GM12892 (cell line): Measurements from ENCODE around the gene PYGB.
"Not testable (repeated sequence)": the region's sequence is repeated elsewhere in the genome, so short reads cannot be mapped to it uniquely, and the experiment has no call there.

Source experiments
- DNase-seq: peaks from one replicate; pipeline ENCODE4 v3.0.0; 2011; ENCODE audit not compliant: insufficient read length
- FAIRE-seq: peaks from 2 replicates; lab custom pipeline; 2011; peaks lifted over from hg19 to GRCh38; lab: Jason Lieb, UNC
- POLR2A ChIP-seq: IDR thresholded peaks from 2 replicates; pipeline ENCODE4 v1.6.1; 2011; ENCODE audit warnings: low read depth, low read length, control low read depth
- POLR2AphosphoS5 ChIP-seq: IDR thresholded peaks from 2 replicates; pipeline ENCODE4 v1.6.1; 2011; ENCODE audit warnings: low read depth, low read length, control low read depth
- TAF1 ChIP-seq: IDR thresholded peaks from 2 replicates; pipeline ENCODE4 v1.6.1; 2011; ENCODE audit warnings: low read depth, mild to moderate bottlenecking, control low read depth, low read length, borderline replicate concordance

Gene PYGB

GRCh38 chr20:25225642-25226432 lies 22.0 kb upstream of the PYGB start:
- no peak for DNase-seq
- FAIRE-seq, result no peak
- TF ChIP-seq POLR2AphosphoS5, result no peak
- TF ChIP-seq POLR2A, result no peak
- no peak for TF ChIP-seq TAF1

GRCh38 chr20:25226433-25227316 lies 21.2 kb upstream of the PYGB start:
- TF ChIP-seq POLR2AphosphoS5, result no peak
- no peak for TF ChIP-seq TAF1
- no peak for TF ChIP-seq POLR2A
- DNase-seq (no peak), FAIRE-seq (no peak)

GRCh38 chr20:25227317-25227831 lies 20.5 kb upstream of the PYGB start:
- DNase-seq (no peak), FAIRE-seq (no peak)
- TF ChIP-seq POLR2A (no peak), TAF1 (no peak), POLR2AphosphoS5 (no peak)

DNA sequence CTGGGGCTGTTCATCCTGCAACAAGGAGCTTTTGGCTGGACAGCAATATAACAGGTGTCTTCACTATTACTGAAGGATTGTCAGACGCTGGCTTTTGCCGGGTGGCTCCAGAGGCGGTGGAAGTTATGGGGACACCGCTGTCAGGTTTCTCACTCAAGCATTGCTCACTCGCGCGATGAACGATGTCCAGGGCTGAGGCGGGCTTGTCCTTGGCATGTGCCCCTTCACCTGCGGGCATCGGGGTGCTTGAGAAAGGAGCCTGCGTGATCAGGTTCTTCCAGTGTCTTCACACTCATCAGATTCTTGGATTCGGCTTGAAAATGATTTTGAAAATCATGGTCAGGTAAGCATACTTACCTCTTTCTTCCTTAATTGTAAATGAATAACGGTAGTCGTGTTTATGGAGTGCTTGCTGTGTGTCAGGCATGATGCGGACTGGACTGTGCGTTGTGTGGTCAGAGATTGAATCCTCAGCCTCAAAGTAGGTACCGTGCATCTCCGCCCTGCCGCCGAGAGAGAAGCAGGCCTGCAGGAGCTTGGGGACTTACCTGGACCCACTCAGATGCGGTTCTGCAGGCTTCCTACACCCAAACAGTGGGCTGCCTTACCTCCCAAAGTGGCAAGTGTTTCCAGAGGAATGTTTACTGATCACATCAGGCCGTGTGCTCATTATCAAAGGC lies 18.3 kb upstream of the PYGB start:
- DNase-seq, result no peak
- no peak for TF ChIP-seq POLR2A
- no peak for TF ChIP-seq TAF1
- TF ChIP-seq POLR2AphosphoS5, result no peak

GRCh38 chr20:25230166-25230831 lies 17.6 kb upstream of the PYGB start:
- no peak for DNase-seq
- no peak for FAIRE-seq
- TF ChIP-seq TAF1 (no peak), POLR2AphosphoS5 (no peak), POLR2A (no peak)

More for the DNA sequence above, 18.3 kb upstream of the PYGB start:
- FAIRE-seq, result no peak

DNA sequence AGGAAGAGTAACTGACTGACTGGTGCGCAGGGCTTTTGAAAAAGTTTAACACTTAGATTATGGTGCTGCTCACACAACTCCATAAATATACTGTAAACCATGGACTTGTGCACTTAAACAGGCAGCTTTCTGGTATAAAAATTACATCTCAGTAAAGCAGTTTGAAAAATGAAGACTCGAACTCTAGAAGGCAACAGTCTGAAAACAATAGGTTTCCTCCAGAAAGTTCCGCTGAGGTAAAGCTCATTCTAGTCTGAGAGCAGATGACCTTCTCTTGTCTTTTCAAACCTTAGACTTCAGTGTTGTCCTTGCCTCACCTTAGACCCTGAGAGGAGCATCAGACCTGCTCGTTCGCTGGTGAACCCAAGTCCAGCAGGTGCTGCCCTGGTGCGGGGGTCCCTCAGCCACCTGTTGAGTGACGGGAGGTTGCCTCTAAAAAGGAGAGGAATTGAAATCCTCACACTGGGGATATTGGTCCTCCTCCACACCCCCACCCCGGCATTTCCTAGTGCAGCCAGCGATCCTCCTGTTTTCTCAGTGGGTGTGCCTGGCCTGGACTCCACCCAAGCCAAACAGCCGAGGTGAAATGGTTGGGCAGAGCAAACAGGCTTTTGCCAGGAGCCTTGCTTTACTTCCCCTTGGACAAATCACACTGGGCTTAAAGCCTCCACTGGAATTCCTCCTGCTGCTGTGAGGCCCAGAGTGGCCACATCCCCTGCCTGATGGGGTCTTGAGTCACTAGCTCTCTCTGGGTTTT lies 14.7 kb upstream of the PYGB start:
- TF ChIP-seq TAF1, result no peak
- no peak for TF ChIP-seq POLR2AphosphoS5
- TF ChIP-seq POLR2A, result no peak
- FAIRE-seq, result no peak
- no peak for DNase-seq

DNA sequence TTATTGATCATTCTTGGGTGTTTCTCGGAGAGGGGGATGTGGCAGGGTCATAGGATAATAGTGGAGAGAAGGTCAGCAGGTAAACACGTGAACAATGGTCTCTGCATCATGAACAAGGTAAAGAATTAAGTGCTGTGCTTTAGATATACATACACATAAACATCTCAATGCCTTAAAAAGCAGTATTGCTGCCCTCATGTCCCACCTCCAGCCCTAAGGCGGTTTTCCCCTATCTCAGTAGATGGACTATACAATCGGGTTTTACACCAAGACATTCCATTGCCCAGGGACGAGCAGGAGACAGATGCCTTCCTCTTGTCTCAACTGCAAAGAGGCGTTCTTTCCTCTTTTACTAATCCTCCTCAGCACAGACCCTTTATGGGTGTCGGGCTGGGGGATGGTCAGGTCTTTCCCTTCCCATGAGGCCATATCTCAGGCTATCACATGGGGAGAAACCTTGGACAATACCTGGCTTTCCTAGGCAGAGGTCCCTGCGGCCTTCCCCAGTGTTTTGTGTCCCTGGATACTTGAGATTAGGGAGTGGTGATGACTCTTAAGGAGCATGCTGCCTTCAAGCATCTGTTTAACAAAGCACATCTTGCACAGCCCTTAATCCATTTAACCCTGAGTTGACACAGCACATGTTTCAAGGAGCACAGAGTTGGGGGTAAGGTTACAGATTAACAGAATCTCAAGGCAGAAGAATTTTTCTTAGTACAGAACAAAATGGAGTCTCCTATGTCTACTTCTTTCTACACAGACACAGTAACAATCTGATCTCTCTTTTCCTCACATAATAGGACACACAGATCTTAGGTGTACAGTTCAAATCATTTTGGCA lies 13.7 kb upstream of the PYGB start:
- DNase-seq, FAIRE-seq: not testable (repeated sequence)

DNA sequence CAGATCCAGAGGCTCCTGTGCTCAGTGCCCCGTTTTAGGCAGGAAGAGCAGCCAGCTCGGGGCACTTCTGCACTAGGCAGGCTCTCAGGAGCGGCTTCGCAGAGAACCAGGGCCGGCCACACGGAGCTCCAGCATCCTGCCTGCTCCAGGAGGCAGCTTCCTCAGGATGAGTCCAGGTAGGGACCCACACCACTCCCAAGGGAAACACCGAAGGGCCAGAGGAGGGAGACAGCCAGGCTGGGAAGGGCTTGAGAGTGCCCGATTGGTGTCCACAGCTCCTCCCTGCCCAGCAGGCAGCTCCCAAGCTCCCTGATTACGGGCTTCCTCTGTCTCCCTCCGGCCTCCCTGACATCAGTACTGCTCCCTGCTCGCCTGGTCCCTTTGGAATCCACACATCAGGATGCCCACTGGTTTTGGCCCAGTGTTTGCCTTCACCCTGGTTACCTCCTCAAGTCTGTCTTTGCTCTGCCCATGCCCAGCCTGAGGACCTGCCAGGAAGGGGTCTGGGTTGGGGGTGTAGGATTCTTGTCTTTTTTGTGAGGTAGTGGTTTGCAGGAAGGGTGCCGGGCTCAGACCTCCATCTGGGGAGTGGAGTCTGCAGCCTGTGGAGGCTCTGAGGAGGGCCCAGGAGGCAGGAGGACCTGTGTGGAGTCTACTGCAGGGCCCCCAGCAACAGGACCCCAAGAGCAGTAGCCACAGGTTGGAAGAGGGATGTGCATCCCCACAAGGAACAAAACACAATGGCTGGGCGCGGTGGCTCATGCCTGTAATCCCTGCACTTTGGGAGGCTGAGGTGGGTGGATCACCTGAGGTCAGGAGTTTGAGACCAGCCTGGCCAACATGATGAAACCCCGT lies 11.2 kb upstream of the PYGB start:
- TF ChIP-seq POLR2AphosphoS5 (no peak), TAF1 (no peak), POLR2A (no peak)

DNA sequence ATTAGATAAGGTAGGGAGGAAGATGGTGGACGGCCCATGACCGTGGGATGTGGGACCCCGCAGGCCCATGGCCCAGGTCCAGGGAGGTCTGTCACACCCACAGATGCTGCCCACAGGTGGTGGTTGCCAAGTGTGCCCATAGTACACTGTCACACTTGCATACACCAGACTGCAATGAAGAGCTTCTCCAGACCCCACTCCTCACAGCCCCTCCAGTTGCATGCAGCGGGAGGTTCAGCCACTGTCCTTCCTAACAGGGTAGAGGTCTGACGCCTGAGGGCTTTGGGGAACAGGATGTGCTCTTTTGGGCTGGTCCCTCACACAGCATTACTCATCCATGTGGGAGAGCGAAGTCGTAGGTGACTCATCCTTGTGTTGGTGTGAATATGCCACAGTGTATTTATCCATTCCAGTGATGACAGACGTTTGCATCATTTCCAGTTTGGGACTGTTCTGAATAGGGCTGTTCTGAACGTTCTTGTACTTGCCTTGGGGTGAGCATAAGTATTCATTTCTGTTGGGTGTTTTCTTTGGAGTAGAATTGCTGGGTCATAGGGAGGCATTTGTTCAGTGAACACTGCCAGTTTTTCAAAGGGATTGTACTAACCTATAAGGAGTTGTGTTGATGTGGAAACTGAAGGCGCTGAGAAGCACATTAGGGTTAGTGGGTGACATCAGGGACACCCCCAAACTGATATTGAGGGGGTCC lies 10.1 kb upstream of the PYGB start:
- no peak for DNase-seq
- TF ChIP-seq TAF1, result no peak
- TF ChIP-seq POLR2A, result no peak
- TF ChIP-seq POLR2AphosphoS5, result no peak
- FAIRE-seq, result no peak

More for the DNA sequence above, 11.2 kb upstream of the PYGB start:
- FAIRE-seq (no peak), DNase-seq (no peak)
